CD4-positive, CD25-positive, alpha-beta regulatory T cell (primary cell): ENCODE data around the gene NLRP3. TPM values are rescaled to one million over a fixed set of nuclear protein-coding genes. Genes with fewer than 3 reads are reported as not detected.

Source experiments
- polyA plus RNA-seq, 4 donors: library from polyadenylated mRNA; unstranded; fragments of 300-500 nt; fragmentation: Illumina TruSeq; gene quantifications; one replicate each; pipeline ENCODE4 v1.2.3, GENCODE V29; 2021
- total RNA-seq: library from RNA; stranded (reverse); gene quantifications from one replicate; pipeline ENCODE4 v1.2.3, GENCODE V29; 2022

Gene NLRP3
- total and polyA plus RNA-seq, 5 donors from 2014 or later: 0.10 to 2.0 (median 0.34) TPM; not detected in 2

Other genes with a start within 250 kb of the NLRP3 start
- gene ZNF124, start 244.2 kb upstream of the NLRP3 start, total RNA-seq: 15.0 TPM
- gene ZNF124, start 244.2 kb upstream of the NLRP3 start, polyA plus RNA-seq: 1 to 10 TPM; 4.7 to 8.0 (median 6.9) TPM
- gene VN1R5, start 160.1 kb upstream of the NLRP3 start, total RNA-seq: not detected
- not detected for gene VN1R5, start 160.1 kb upstream of the NLRP3 start, polyA plus RNA-seq
- gene ZNF496, start 84.3 kb upstream of the NLRP3 start, total RNA-seq: 6.0 TPM
- gene ZNF496, start 84.3 kb upstream of the NLRP3 start, polyA plus RNA-seq: 1 to 10 TPM; 2.0 to 3.8 (median 3.2) TPM
- gene OR2B11, start 41.9 kb downstream of the NLRP3 start, total RNA-seq: not detected
- not detected for gene OR2B11, start 41.9 kb downstream of the NLRP3 start, polyA plus RNA-seq
- gene OR2C3, start 120.3 kb downstream of the NLRP3 start, total RNA-seq: not detected
- not detected for gene OR2C3, start 120.3 kb downstream of the NLRP3 start, polyA plus RNA-seq
- 0.67 TPM for gene GCSAML, start 133.0 kb downstream of the NLRP3 start, total RNA-seq
- gene GCSAML, start 133.0 kb downstream of the NLRP3 start, polyA plus RNA-seq: not detected
- not detected for gene OR2G2, start 172.2 kb downstream of the NLRP3 start, total RNA-seq
- gene OR2G2, start 172.2 kb downstream of the NLRP3 start, polyA plus RNA-seq: not detected
- not detected for gene OR2G3, start 189.4 kb downstream of the NLRP3 start, total RNA-seq
- gene OR2G3, start 189.4 kb downstream of the NLRP3 start, polyA plus RNA-seq: not detected